OCI-LY1 (cell line): ENCODE results near the gene PTGFRN.

Experiments used
- H2AFZ ChIP-seq: fragments of 200-600 bp; sonication (generic), shearing (Covaris generic); 2 replicates; pipeline ENCODE4 v1.6.0; 2014; ENCODE audit warnings: antibody characterized with exemption, mild to moderate bottlenecking, low read length
- H3F3A ChIP-seq: fragments of 200-600 bp; sonication (generic), shearing (Covaris generic); 2 replicates; pipeline ENCODE4 v1.6.0; 2014; ENCODE audit warnings: mild to moderate bottlenecking, antibody characterized with exemption, low read length, moderate library complexity; ENCODE audit not compliant: insufficient read depth
- H3K27ac ChIP-seq: fragments of 200-600 bp; sonication (generic); 2 replicates; pipeline ENCODE4 v1.5.1; 2014; ENCODE audit warnings: low read length, mixed run types, mild to moderate bottlenecking, low read depth; ENCODE audit not compliant: poor library complexity, severe bottlenecking
- H3K27me3 ChIP-seq: fragments of 200-600 bp; sonication (generic); 2 replicates; pipeline ENCODE4 v1.6.0; 2014; ENCODE audit warnings: antibody characterized with exemption, mild to moderate bottlenecking, low read length, moderate library complexity; ENCODE audit not compliant: insufficient read depth
- H3K36me3 ChIP-seq: fragments of 200-600 bp; sonication (generic); 2 replicates; pipeline ENCODE4 v1.6.1; 2014; ENCODE audit warnings: mild to moderate bottlenecking, antibody characterized with exemption, low read length, moderate library complexity, mixed read lengths; ENCODE audit not compliant: insufficient read depth
- H3K4me1 ChIP-seq: fragments of 200-600 bp; sonication (generic); 2 replicates; pipeline ENCODE4 v1.5.1; 2014; ENCODE audit warnings: mild to moderate bottlenecking, low read length, moderate library complexity; ENCODE audit not compliant: insufficient read depth, severe bottlenecking
- H3K4me2 ChIP-seq: fragments of 200-600 bp; sonication (generic), shearing (Covaris generic); 2 replicates; pipeline ENCODE4 v1.6.1; 2014; ENCODE audit warnings: low read length
- H3K4me3 ChIP-seq: fragments of 200-600 bp; sonication (generic); 2 replicates; pipeline ENCODE4 v1.5.1; 2014; ENCODE audit warnings: low read length, low read depth, mild to moderate bottlenecking, mixed read lengths; ENCODE audit not compliant: poor library complexity, severe bottlenecking
- H3K79me2 ChIP-seq: fragments of 200-600 bp; shearing (Covaris generic); 2 replicates; pipeline ENCODE4 v1.6.1; 2016; ENCODE audit warnings: mixed run types, low read length, mixed read lengths; ENCODE audit not compliant: insufficient read depth
- H3K9ac ChIP-seq: fragments of 200-600 bp; sonication (generic), shearing (Covaris generic); 2 replicates; pipeline ENCODE4 v1.6.1; 2014; ENCODE audit warnings: mild to moderate bottlenecking, low read length, mixed read lengths
- H3K9me2 ChIP-seq: fragments of 200-600 bp; sonication (generic), shearing (Covaris generic); 2 replicates; pipeline ENCODE4 v1.6.1; 2014; ENCODE audit warnings: low read depth, mild to moderate bottlenecking, low read length, mixed read lengths
- H3K9me3 ChIP-seq: fragments of 200-600 bp; shearing (Covaris generic); 2 replicates; pipeline ENCODE4 v1.6.1; 2014; ENCODE audit warnings: low read length, mixed read lengths
- H4K20me1 ChIP-seq: fragments of 200-600 bp; sonication (generic), shearing (Covaris generic); 2 replicates; pipeline ENCODE4 v1.6.0; 2016; ENCODE audit warnings: mild to moderate bottlenecking, low read length; ENCODE audit not compliant: insufficient read depth
- CTCF ChIP-seq: fragments of 200-600 bp; sonication (generic), shearing (Covaris generic); IDR thresholded peaks from 2 replicates; pipeline ENCODE4 v1.5.1; 2017; ENCODE audit warnings: mild to moderate bottlenecking, antibody characterized with exemption, low read length, moderate library complexity, mixed read lengths
- EZH2 ChIP-seq: fragments of 200-600 bp; sonication (generic), shearing (Covaris generic); IDR thresholded peaks from 2 replicates; pipeline ENCODE4 v1.8.0; 2017; ENCODE audit warnings: borderline replicate concordance, mixed run types, mild to moderate bottlenecking, antibody characterized with exemption, low read length, moderate library complexity, mixed read lengths

PTGFRN gene

DNA sequence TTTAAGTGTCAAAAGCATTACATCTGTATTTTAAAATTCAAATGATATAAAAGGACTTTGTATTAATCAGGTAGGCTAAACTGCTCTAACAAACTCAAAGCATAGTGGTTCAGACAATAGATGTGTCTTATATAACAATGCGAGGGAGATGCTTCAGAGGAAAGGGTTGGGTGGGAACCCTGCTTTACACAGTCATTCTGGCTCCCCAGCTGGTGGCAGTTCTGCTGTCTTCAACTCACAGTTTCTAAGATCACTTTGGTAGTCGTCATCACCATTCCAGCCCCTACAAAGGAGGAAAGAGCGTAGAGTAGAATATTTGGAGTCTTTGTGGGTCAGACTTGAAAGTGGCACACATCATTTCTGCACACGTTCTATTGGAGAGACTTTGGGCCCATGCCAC, 4.2 kb downstream of the PTGFRN start:
- Histone ChIP-seq H3K4me3 (no peak overlapping the region), H3K79me2 (no peaks in the 10 kb centered on the region), H3K36me3 (no peaks in the 10 kb centered on the region), H3K4me1 (no peaks in the 10 kb centered on the region), H3F3A (no peaks in the 10 kb centered on the region), H3K4me2 (no peak overlapping the region), H3K27me3 (0 out of 2 replicates have a peak, but pooled peaks cover 3% of the 10 kb centered on the region), H4K20me1 (no peaks in the 10 kb centered on the region), H3K9me2 (no peaks in the 10 kb centered on the region), H3K27ac (no peak overlapping the region), H3K9me3 (no peaks in the 10 kb centered on the region), H2AFZ (no peak overlapping the region), H3K9ac (no peak overlapping the region)
- TF ChIP-seq CTCF: no peak
- no peak for TF ChIP-seq EZH2

GRCh38 chr1:116914667-116915066, 5.0 kb downstream of the PTGFRN start:
- Histone ChIP-seq H3K27ac (no peak overlapping the region), H3K4me1 (no peaks in the 10 kb centered on the region), H2AFZ (no peak overlapping the region), H3K9ac (no peak overlapping the region), H3K79me2 (no peaks in the 10 kb centered on the region), H3K4me2 (no peak overlapping the region), H3K36me3 (no peaks in the 10 kb centered on the region), H3K9me3 (no peaks in the 10 kb centered on the region), H3K9me2 (no peaks in the 10 kb centered on the region), H3K4me3 (no peak overlapping the region), H3K27me3 (0 out of 2 replicates have a peak, but pooled peaks cover 3% of the 10 kb centered on the region), H4K20me1 (no peaks in the 10 kb centered on the region), H3F3A (no peaks in the 10 kb centered on the region)
- no peak for TF ChIP-seq CTCF
- TF ChIP-seq EZH2: no peak

DNA sequence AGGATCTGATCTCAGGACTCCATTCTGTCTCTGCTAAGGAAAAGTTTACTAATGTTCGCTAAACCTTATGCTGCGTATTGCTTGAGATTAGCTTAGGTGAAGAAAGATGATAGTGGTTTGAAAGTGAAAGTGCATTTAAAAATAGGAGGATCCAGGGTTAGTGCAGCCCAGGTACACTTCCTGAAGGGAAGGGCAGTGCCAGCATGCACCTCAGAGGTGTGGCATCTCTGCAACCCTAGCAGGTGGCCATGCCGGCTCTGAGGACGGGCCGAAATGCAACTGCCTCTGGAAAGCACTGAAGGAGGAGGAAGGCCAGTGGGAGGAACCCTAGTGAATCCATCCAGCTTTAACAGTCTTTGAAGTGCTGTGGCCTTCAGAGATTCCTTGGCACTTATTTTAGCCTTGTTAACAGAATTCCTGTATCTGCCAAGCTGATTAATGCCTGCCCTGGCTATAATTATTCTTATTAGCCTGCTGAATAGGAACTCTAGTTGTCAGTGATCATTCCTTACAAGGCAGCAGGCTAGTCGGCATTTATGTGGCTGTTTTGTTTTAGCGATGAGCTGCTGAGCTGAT, 5.5 kb downstream of the PTGFRN start:
- Histone ChIP-seq H3K9me3 (no peaks in the 10 kb centered on the region), H3K4me2 (no peak overlapping the region), H3K79me2 (no peaks in the 10 kb centered on the region), H3K27ac (no peak overlapping the region), H4K20me1 (no peaks in the 10 kb centered on the region), H3F3A (no peaks in the 10 kb centered on the region), H3K27me3 (0 out of 2 replicates have a peak, but pooled peaks cover 3% of the 10 kb centered on the region), H3K4me1 (no peaks in the 10 kb centered on the region), H3K36me3 (no peaks in the 10 kb centered on the region), H3K4me3 (no peak overlapping the region), H3K9ac (no peak overlapping the region), H2AFZ (no peak overlapping the region), H3K9me2 (no peaks in the 10 kb centered on the region)
- TF ChIP-seq CTCF (no peak), EZH2 (no peak)
